ENCODE measurements around the gene AKAP4. TPM values are rescaled to one million over a fixed set of nuclear protein-coding genes. Genes with fewer than 3 reads are reported as not detected.

AKAP4 gene
- total RNA-seq, 1 experiment from 2014 or later: not detected

Other genes starting within 250 kb of the AKAP4 start
- gene CCNB3, start 3.8 kb upstream of the AKAP4 start, total RNA-seq (2014; rRNA removed; shearing (Covaris generic)): not detected in 2 replicates